ENCODE data around the gene OR6C2.
A peak's percentile ranks its signal among the peaks of the same experiment; 100 is the strongest.
"Not testable (repeated sequence)": the region's sequence is repeated elsewhere in the genome, so short reads cannot be mapped to it uniquely, and the experiment has no call there.

The OR6C2 gene

GRCh38 chr12:55448825-55449224 is 4.9 kb downstream of the OR6C2 start:
- no peak overlapping the region for H3K27ac ChIP-seq (ENCODE audit: extremely low read depth, low read depth, low read length)
- ChIA-PET POLR2A (no interaction called here), CTCF (no interaction called here)
- no peaks in the 10 kb centered on the region for H3K36me3 ChIP-seq (ENCODE audit: control insufficient read depth in 2 of 2, insufficient read depth in 1 of 2, low read length in 2 of 2)
- H3K4me3 ChIP-seq (ENCODE audit: low read depth, low read length), result no peak overlapping the region
- H3K9me3 ChIP-seq (ENCODE audit: control insufficient read depth, insufficient read depth, low read depth, low read length), result no peaks in the 10 kb centered on the region
- H3K4me1 ChIP-seq (ENCODE audit: control insufficient read depth, insufficient read depth, low read length), result no peaks in the 10 kb centered on the region
- TF ChIP-seq MEIS1 (CRISPR knock-in tag; IDR thresholded peaks at IDR 0.05; ENCODE audit: borderline replicate concordance) (no peak), PRDM4 (tag by site-specific recombination; IDR thresholded peaks at IDR 0.05) (no peak), ZNF146 (tag by site-specific recombination; IDR thresholded peaks at IDR 0.05) (no peak), PRDM10 (tag by site-specific recombination; IDR thresholded peaks at IDR 0.05) (no peak), ZNF211 (tag by site-specific recombination; IDR thresholded peaks at IDR 0.05; ENCODE audit: low read depth) (no peak), ZNF777 (tag by site-specific recombination; IDR thresholded peaks at IDR 0.05; ENCODE audit: borderline replicate concordance) (no peak), ZNF248 (tag by site-specific recombination; IDR thresholded peaks at IDR 0.05) (no peak), ZNF37A (tag by site-specific recombination; IDR thresholded peaks at IDR 0.05) (no peak)

- H3K9me3 ChIP-seq (ENCODE audit: control insufficient read depth, insufficient read depth, low read depth, low read length); POLR2A ChIA-PET; H3K4me3 ChIP-seq (ENCODE audit: low read depth, low read length); H3K36me3 ChIP-seq (ENCODE audit: control insufficient read depth in 2 of 2, insufficient read depth in 1 of 2, low read length in 2 of 2); H3K27ac ChIP-seq (ENCODE audit: extremely low read depth, low read depth, low read length); CTCF ChIA-PET; H3K4me1 ChIP-seq (ENCODE audit: control insufficient read depth, insufficient read depth, low read length): not testable (repeated sequence)
- TF ChIP-seq ZNF146 (tag by site-specific recombination; IDR thresholded peaks at IDR 0.05) (peak; percentile 95), ZNF280D (tag by site-specific recombination; IDR thresholded peaks at IDR 0.05) (peak; percentile 65; the same call in 1 of the 2 replicates)
These were observed 21.1 kb downstream of the OR6C2 start for GRCh38 chr12:55464926-55465325.

GRCh38 chr12:55467836-55468235 is 24.0 kb downstream of the OR6C2 start:
- H3K9me3 ChIP-seq (ENCODE audit: control insufficient read depth, insufficient read depth, low read depth, low read length), result no peaks in the 10 kb centered on the region
- TF ChIP-seq ZNF24 (tag by site-specific recombination; IDR thresholded peaks at IDR 0.05) (no peak), ZNF791 (tag by site-specific recombination; IDR thresholded peaks at IDR 0.05) (no peak), HOXC10 (CRISPR knock-in tag; IDR thresholded peaks at IDR 0.05) (no peak)
- POLR2A ChIA-PET, result no interaction called here
- CTCF ChIA-PET, result interaction anchor here (0.6 to 0.7 kb wide), 2 partner anchors 13 to 562 kb away, joined by 3 read pairs; no protein-coding TSS in a partner anchor
- H3K27ac ChIP-seq (ENCODE audit: extremely low read depth, low read depth, low read length), result no peak overlapping the region
- H3K4me1 ChIP-seq (ENCODE audit: control insufficient read depth, insufficient read depth, low read length), result no peaks in the 10 kb centered on the region
- no peak overlapping the region for H3K4me3 ChIP-seq (ENCODE audit: low read depth, low read length)
- H3K36me3 ChIP-seq (ENCODE audit: control insufficient read depth in 2 of 2, insufficient read depth in 1 of 2, low read length in 2 of 2), result no peaks in the 10 kb centered on the region

Data from HEK293 (cell line).